ENCODE results near the gene MREG. TPM values are rescaled to one million over a fixed set of nuclear protein-coding genes. Genes with fewer than 3 reads are reported as not detected.

MREG gene
- polyA plus RNA-seq, 2 donors, result 26.0 to 26.5 TPM

DNA sequence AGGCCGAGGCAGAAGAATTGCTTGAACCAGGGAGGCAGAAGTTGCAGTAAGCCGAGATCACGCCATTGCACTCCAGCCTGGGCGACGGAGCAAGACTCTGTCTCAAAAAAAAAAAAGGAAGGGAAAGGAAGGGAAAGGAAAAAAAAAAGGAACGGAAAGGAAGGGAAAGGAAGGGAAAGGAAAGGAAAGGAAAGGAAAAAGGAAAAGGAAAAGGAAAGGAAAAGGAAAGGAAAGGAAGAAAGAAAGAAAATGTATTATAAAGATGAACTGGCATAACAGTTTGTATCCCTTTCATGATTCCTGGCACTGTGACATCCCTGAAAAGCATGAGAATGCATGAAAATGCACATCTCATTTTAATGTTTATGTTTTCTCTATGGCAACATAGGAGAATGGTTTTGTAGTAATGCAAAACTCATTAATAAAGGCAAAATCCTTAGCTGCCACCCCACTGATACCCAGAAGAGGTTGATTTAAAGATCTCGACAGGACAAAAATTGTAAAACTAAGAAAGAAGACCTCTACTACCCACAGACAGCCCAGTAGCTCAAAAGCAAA is 11.5 kb upstream of the MREG start:
- Histone ChIP-seq H3K9me3 (ENCODE audit: control insufficient read depth in 2 of 2, insufficient read depth in 1 of 2, low read depth in 1 of 2, low read length in 1 of 2) (no peaks in the 10 kb centered on the region), H3K27me3 (ENCODE audit: control insufficient read depth in 1 of 2, insufficient read depth in 2 of 2, low read length in 2 of 2) (no peaks in the 10 kb centered on the region), H3K36me3 (ENCODE audit: control insufficient read depth in 2 of 2, insufficient read depth in 2 of 2, low read length in 1 of 2) (no peaks in the 10 kb centered on the region), H3K4me1 (ENCODE audit: control insufficient read depth in 2 of 2, insufficient read depth in 2 of 2, low read length in 1 of 2) (no peaks in the 10 kb centered on the region), H3K4me3 (ENCODE audit: low read depth in 1 of 2, low read length in 2 of 2) (no peak overlapping the region), H3K27ac (ENCODE audit: low read depth in 2 of 2, low read length in 1 of 2) (no peak overlapping the region)
- 91 to 92% methylated on average over 7 of the region's 7 CpGs for WGBS, 2 donors

- Histone ChIP-seq H3K9me3 (ENCODE audit: control insufficient read depth in 2 of 2, insufficient read depth in 1 of 2, low read depth in 1 of 2, low read length in 1 of 2) (no peaks in the 10 kb centered on the region), H3K27me3 (ENCODE audit: control insufficient read depth in 1 of 2, insufficient read depth in 2 of 2, low read length in 2 of 2) (no peaks in the 10 kb centered on the region), H3K4me1 (ENCODE audit: control insufficient read depth in 2 of 2, insufficient read depth in 2 of 2, low read length in 1 of 2) (no peaks in the 10 kb centered on the region), H3K27ac (ENCODE audit: low read depth in 2 of 2, low read length in 1 of 2) (no peak overlapping the region), H3K36me3 (ENCODE audit: control insufficient read depth in 2 of 2, insufficient read depth in 2 of 2, low read length in 1 of 2) (no peaks in the 10 kb centered on the region), H3K4me3 (ENCODE audit: low read depth in 1 of 2, low read length in 2 of 2) (no peak overlapping the region)
- WGBS, 2 donors, result 25 to 29% methylated on average over 3 of the region's 3 CpGs
Measured at GRCh38 chr2:216023055-216023648, 9.8 kb upstream of the MREG start.

GRCh38 chr2:216021768-216022565 is 8.6 kb upstream of the MREG start:
- H3K27ac ChIP-seq (ENCODE audit: low read depth in 2 of 2, low read length in 1 of 2), result no peak overlapping the region
- H3K4me3 ChIP-seq (ENCODE audit: low read depth in 1 of 2, low read length in 2 of 2), result no peak overlapping the region
- no peaks in the 10 kb centered on the region for H3K9me3 ChIP-seq (ENCODE audit: control insufficient read depth in 2 of 2, insufficient read depth in 1 of 2, low read depth in 1 of 2, low read length in 1 of 2)
- peaks cover 0 to 2% of the 10 kb centered on the region in 2 donors for H3K4me1 ChIP-seq (ENCODE audit: control insufficient read depth in 2 of 2, insufficient read depth in 2 of 2, low read length in 1 of 2)
- H3K36me3 ChIP-seq (ENCODE audit: control insufficient read depth in 2 of 2, insufficient read depth in 2 of 2, low read length in 1 of 2), result no peaks in the 10 kb centered on the region
- 88 to 90% methylated on average over 7 of the region's 7 CpGs for WGBS, 2 donors
- H3K27me3 ChIP-seq (ENCODE audit: control insufficient read depth in 1 of 2, insufficient read depth in 2 of 2, low read length in 2 of 2), result no peaks in the 10 kb centered on the region

DNA sequence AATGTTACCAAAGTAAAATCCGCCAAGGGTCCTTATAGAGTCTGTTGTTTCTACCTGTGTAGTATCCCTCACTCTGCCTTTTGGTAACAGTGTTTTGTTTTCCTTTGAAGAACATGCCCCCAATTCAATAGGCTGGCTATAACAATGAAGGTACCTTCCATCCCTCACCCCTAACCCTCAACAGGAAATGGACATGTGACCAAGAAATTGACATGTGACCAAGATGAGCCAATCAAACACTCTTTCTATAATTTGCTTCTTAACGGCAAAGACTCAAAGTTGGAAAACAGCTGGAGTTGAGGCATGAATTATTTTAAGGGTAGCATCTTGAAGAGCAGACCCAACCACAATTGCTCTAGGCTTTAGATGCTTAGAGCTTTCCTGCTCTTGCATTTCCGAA is 5.4 kb upstream of the MREG start:
- Histone ChIP-seq H3K4me1 (ENCODE audit: control insufficient read depth in 2 of 2, insufficient read depth in 2 of 2, low read length in 1 of 2) (peaks cover 0 to 2% of the 10 kb centered on the region in 2 donors), H3K27me3 (ENCODE audit: control insufficient read depth in 1 of 2, insufficient read depth in 2 of 2, low read length in 2 of 2) (no peaks in the 10 kb centered on the region), H3K4me3 (ENCODE audit: low read depth in 1 of 2, low read length in 2 of 2) (no peak overlapping the region), H3K9me3 (ENCODE audit: control insufficient read depth in 2 of 2, insufficient read depth in 1 of 2, low read depth in 1 of 2, low read length in 1 of 2) (no peaks in the 10 kb centered on the region), H3K36me3 (ENCODE audit: control insufficient read depth in 2 of 2, insufficient read depth in 2 of 2, low read length in 1 of 2) (no peaks in the 10 kb centered on the region), H3K27ac (ENCODE audit: low read depth in 2 of 2, low read length in 1 of 2) (no peak overlapping the region)
- WGBS, 2 donors, result 89 to 92% methylated on average over 3 of the region's 3 CpGs

DNA sequence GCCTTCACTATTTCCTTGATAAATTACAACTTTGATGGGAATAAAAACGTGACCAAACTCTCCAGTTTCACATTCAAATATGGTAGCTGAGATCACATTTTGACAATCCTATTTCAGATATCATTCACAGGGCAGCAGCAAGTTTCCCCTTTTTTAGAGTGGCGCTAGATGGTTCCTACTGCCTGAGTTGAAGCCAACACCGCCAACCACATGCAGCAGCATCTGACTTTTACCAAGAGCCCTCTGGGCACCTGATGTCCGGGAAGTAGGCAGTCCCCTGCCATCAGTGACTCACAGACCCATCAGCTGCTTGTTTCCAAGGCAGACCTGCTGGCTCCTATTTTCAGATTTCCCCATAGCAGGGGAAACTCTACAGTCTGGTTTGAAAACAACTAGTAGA is 4.0 kb upstream of the MREG start:
- H3K27me3 ChIP-seq (ENCODE audit: control insufficient read depth in 1 of 2, insufficient read depth in 2 of 2, low read length in 2 of 2), result no peaks in the 10 kb centered on the region
- 60 to 70% methylated on average over 4 of the region's 4 CpGs for WGBS, 2 donors
- no peaks in the 10 kb centered on the region for H3K36me3 ChIP-seq (ENCODE audit: control insufficient read depth in 2 of 2, insufficient read depth in 2 of 2, low read length in 1 of 2)
- H3K9me3 ChIP-seq (ENCODE audit: control insufficient read depth in 2 of 2, insufficient read depth in 1 of 2, low read depth in 1 of 2, low read length in 1 of 2), result no peaks in the 10 kb centered on the region
- H3K4me3 ChIP-seq (ENCODE audit: low read depth in 1 of 2, low read length in 2 of 2), result no peak overlapping the region
- peaks cover 0 to 2% of the 10 kb centered on the region in 2 donors for H3K4me1 ChIP-seq (ENCODE audit: control insufficient read depth in 2 of 2, insufficient read depth in 2 of 2, low read length in 1 of 2)
- H3K27ac ChIP-seq (ENCODE audit: low read depth in 2 of 2, low read length in 1 of 2), result no peak overlapping the region

DNA sequence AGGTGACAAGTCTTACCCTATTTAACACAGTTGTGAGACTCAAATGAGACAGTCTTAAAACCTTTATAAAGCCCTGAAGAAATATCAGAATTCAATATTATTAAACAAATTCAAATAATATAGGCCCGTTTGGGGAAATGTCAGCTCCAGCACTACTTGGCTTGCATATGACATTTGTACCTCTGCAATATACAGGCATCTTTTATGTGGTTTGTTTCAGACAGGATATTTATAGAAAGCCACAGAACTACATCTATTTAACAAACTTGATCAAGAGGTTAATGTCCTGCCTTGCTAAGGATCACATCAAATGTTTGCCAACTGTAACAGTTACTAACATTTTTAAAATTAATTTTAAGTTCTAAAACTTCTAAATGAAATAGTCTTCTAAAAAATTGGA is 3.2 kb upstream of the MREG start:
- peaks cover 0 to 2% of the 10 kb centered on the region in 2 donors for H3K4me1 ChIP-seq (ENCODE audit: control insufficient read depth in 2 of 2, insufficient read depth in 2 of 2, low read length in 1 of 2)
- no peaks in the 10 kb centered on the region for H3K9me3 ChIP-seq (ENCODE audit: control insufficient read depth in 2 of 2, insufficient read depth in 1 of 2, low read depth in 1 of 2, low read length in 1 of 2)
- H3K27ac ChIP-seq (ENCODE audit: low read depth in 2 of 2, low read length in 1 of 2), result no peak overlapping the region
- no peak overlapping the region for H3K4me3 ChIP-seq (ENCODE audit: low read depth in 1 of 2, low read length in 2 of 2)
- no peaks in the 10 kb centered on the region for H3K27me3 ChIP-seq (ENCODE audit: control insufficient read depth in 1 of 2, insufficient read depth in 2 of 2, low read length in 2 of 2)
- H3K36me3 ChIP-seq (ENCODE audit: control insufficient read depth in 2 of 2, insufficient read depth in 2 of 2, low read length in 1 of 2), result no peaks in the 10 kb centered on the region
- WGBS, 2 donors, result 62 to 66% methylated on average over 1 of the region's 1 CpG

GRCh38 chr2:216015722-216016464 is 2.5 kb upstream of the MREG start:
- no peak overlapping the region for H3K27ac ChIP-seq (ENCODE audit: low read depth in 2 of 2, low read length in 1 of 2)

GRCh38 chr2:216014986-216015385 is 1.6 kb upstream of the MREG start:
- no peaks in the 10 kb centered on the region for H3K9me3 ChIP-seq (ENCODE audit: control insufficient read depth in 2 of 2, insufficient read depth in 1 of 2, low read depth in 1 of 2, low read length in 1 of 2)
- no peak overlapping the region for H3K4me3 ChIP-seq (ENCODE audit: low read depth in 1 of 2, low read length in 2 of 2)
- no peak overlapping the region for H3K27ac ChIP-seq (ENCODE audit: low read depth in 2 of 2, low read length in 1 of 2)
- no peaks in the 10 kb centered on the region for H3K36me3 ChIP-seq (ENCODE audit: control insufficient read depth in 2 of 2, insufficient read depth in 2 of 2, low read length in 1 of 2)
- 95% methylated on average over 23 of the region's 23 CpGs for WGBS, 2 donors
- H3K4me1 ChIP-seq (ENCODE audit: control insufficient read depth in 2 of 2, insufficient read depth in 2 of 2, low read length in 1 of 2), result peaks cover 0 to 2% of the 10 kb centered on the region in 2 donors
- no peaks in the 10 kb centered on the region for H3K27me3 ChIP-seq (ENCODE audit: control insufficient read depth in 1 of 2, insufficient read depth in 2 of 2, low read length in 2 of 2)

More at GRCh38 chr2:216015722-216016464, 2.5 kb upstream of the MREG start:
- no peak overlapping the region for H3K4me3 ChIP-seq (ENCODE audit: low read depth in 1 of 2, low read length in 2 of 2)
- peaks cover 0 to 2% of the 10 kb centered on the region in 2 donors for H3K4me1 ChIP-seq (ENCODE audit: control insufficient read depth in 2 of 2, insufficient read depth in 2 of 2, low read length in 1 of 2)
- H3K27me3 ChIP-seq (ENCODE audit: control insufficient read depth in 1 of 2, insufficient read depth in 2 of 2, low read length in 2 of 2), result no peaks in the 10 kb centered on the region
- 78 to 79% methylated on average over 5 of the region's 5 CpGs for WGBS, 2 donors
- no peaks in the 10 kb centered on the region for H3K9me3 ChIP-seq (ENCODE audit: control insufficient read depth in 2 of 2, insufficient read depth in 1 of 2, low read depth in 1 of 2, low read length in 1 of 2)
- no peaks in the 10 kb centered on the region for H3K36me3 ChIP-seq (ENCODE audit: control insufficient read depth in 2 of 2, insufficient read depth in 2 of 2, low read length in 1 of 2)

- Histone ChIP-seq H3K36me3 (ENCODE audit: control insufficient read depth in 2 of 2, insufficient read depth in 2 of 2, low read length in 1 of 2) (no peaks in the 10 kb centered on the region), H3K27me3 (ENCODE audit: control insufficient read depth in 1 of 2, insufficient read depth in 2 of 2, low read length in 2 of 2) (no peaks in the 10 kb centered on the region), H3K4me3 (ENCODE audit: low read depth in 1 of 2, low read length in 2 of 2) (no peak overlapping the region), H3K9me3 (ENCODE audit: control insufficient read depth in 2 of 2, insufficient read depth in 1 of 2, low read depth in 1 of 2, low read length in 1 of 2) (no peaks in the 10 kb centered on the region), H3K4me1 (ENCODE audit: control insufficient read depth in 2 of 2, insufficient read depth in 2 of 2, low read length in 1 of 2) (peaks cover 0 to 2% of the 10 kb centered on the region in 2 donors), H3K27ac (ENCODE audit: low read depth in 2 of 2, low read length in 1 of 2) (no peak overlapping the region)
- 78 to 82% methylated on average over 8 of the region's 8 CpGs for WGBS, 2 donors
Measured at GRCh38 chr2:216014006-216014405, 655 bp upstream of the MREG start.

Data from esophagus (tissue), 2 donors.